Uterus (tissue), 2 donors: ENCODE measurements around the gene DNAJA1.

Source experiments
- CTCF ChIP-seq, 4 experiments: fragments of 200-600 bp in 2 of 4; fragments of 450-650 bp in 2 of 4; sonication (generic) in 2 of 4; IDR thresholded peaks; one replicate each; pipeline ENCODE4 v1.5.1; 2016 to 2019; ENCODE audit warnings: antibody characterized with exemption in 4 of 4, mild to moderate bottlenecking in 2 of 4, moderate library complexity in 1 of 4
- POLR2A ChIP-seq, 2 donors: fragments of 450-650 bp; IDR thresholded peaks; one replicate each; pipeline ENCODE4 v1.6.1; 2016; ENCODE audit warnings: antibody characterized with exemption in 2 of 2, mild to moderate bottlenecking in 1 of 2, moderate library complexity in 1 of 2

GRCh38 chr9:33082128-33082527 is 57.1 kb downstream of the DNAJA1 start:
- TF ChIP-seq CTCF (IDR thresholded peaks at IDR 0.05), result no peak
- no peak for TF ChIP-seq POLR2A (IDR thresholded peaks at IDR 0.05)
